HL-60 (cell line): ENCODE results near the gene SUPT3H.

Source experiments
- CTCF ChIP-seq: IDR thresholded peaks from one replicate; pipeline ENCODE4 v1.5.1; 2011; ENCODE audit warnings: low read length, control low read depth, inconsistent platforms; ENCODE audit not compliant: insufficient read depth
- GABPA ChIP-seq: IDR thresholded peaks from 2 replicates; pipeline ENCODE4 v1.6.1; 2012; ENCODE audit warnings: low read depth
- POLR2AphosphoS5 ChIP-seq: IDR thresholded peaks from 2 replicates; pipeline ENCODE4 v1.6.1; 2012; ENCODE audit warnings: low read depth
- REST ChIP-seq: IDR thresholded peaks from 2 replicates; pipeline ENCODE4 v1.6.1; 2012; ENCODE audit warnings: low read depth; ENCODE audit not compliant: insufficient replicate concordance
- SPI1 ChIP-seq: IDR thresholded peaks from 2 replicates; pipeline ENCODE4 v1.6.1; 2012; ENCODE audit warnings: low read depth, mild to moderate bottlenecking, borderline replicate concordance

DNA sequence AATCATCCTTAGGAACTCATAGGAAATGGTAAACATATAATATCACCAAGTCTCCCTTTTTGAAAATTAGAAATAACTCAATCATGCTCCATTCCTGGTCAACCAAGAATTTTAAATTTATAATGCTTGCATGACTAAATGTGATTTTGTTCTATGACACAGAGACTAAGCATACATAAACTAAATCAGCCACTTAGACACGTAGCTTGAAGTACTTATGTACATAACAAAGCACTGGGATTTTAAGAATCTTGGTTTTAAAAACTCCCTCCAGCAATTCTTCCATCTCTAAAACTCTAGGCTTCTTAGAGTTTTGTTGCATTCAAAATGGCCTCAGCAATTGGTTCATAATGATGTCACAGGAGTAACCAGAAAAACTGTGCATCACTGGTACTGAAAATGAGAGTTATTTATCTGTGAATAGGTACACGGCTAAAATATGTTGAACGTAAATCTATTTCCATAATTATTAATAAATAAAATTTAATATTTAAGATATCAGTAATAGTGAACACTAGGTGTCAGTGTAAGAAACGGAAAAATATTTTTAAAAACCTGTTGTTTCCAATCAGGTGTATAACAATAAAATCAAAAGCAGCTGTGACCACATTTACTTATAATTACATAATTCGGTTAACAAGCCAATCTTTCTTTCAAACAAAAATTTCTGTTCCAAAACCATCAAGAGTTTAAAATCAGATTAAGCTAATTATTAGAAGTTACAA is 291.2 kb downstream of the SUPT3H start:
- TF ChIP-seq CTCF (no peak), POLR2AphosphoS5 (no peak), REST (no peak), GABPA (no peak), SPI1 (no peak)
